ENCODE data around the gene CACNB1. TPM values are rescaled to one million over a fixed set of nuclear protein-coding genes. Genes with fewer than 3 reads are reported as not detected.

CACNB1 gene
- total RNA-seq, 2 donors from 2014 or later, result 5.4 to 5.8 TPM

DNA sequence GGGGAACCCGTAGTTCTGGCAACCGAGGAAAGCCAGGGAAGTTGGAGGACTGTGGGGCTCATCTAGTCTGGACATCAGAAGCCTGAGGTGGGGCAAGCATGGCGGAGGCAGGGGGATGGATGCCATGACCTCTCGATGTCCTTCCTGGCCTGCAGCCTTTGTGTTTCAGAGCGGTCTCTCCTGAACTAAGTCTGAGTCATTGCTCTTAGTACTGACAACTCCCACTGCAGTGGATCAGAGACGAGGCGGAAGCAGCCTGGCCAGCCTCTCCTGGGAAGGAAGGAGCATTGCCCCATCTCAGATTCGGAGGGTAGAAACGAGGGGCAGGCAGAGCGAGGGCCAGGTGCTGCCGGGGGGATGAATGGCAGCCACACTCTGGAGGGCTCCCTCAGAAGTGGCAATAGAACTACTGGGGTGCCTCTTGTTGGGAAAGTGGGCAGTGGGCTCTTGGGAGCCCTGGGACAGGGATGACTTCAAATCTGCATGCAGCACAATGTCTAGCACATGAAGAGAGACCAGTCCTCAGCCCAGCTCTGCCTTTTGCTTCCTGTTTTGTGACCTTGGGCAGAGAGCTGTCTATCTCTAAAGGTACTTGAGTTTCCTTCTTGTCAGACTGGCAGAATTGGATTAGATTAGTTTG is 31.9 kb upstream of the CACNB1 start:
- ATAC-seq, result no peak
- intact Hi-C loops (cut with DNase I), result no loop called here
- no peak for DNase-seq

DNA sequence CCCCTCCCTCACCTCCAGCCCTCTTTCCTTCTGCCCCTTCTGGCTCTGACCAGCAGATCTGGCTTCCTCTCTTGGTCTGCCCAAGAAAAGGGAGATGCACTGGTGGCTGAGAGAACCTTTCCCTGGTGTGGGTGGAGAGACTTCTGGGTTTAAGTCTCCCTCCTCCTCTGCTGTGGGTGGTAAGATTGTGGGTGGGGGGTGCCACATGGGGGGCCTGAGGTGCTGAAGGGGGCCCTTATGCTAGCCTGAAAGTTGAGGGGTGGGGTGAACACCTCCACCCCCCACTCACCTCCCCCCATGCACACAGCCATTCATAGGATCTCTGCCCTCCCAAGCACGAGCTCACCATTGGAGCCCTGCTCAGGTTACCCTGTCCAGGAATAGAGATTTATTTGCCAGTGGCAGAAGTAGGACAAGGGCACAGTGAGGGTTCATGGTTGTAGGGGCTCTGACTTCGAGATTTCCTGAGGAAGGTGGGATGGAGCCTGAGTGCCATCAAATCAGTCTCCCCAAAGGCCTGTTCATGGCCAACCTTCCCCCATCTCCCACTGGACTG is 30.0 kb upstream of the CACNB1 start:
- DNase-seq (no peak), ATAC-seq (no peak)
- intact Hi-C loops (cut with DNase I), result no loop called here

DNA sequence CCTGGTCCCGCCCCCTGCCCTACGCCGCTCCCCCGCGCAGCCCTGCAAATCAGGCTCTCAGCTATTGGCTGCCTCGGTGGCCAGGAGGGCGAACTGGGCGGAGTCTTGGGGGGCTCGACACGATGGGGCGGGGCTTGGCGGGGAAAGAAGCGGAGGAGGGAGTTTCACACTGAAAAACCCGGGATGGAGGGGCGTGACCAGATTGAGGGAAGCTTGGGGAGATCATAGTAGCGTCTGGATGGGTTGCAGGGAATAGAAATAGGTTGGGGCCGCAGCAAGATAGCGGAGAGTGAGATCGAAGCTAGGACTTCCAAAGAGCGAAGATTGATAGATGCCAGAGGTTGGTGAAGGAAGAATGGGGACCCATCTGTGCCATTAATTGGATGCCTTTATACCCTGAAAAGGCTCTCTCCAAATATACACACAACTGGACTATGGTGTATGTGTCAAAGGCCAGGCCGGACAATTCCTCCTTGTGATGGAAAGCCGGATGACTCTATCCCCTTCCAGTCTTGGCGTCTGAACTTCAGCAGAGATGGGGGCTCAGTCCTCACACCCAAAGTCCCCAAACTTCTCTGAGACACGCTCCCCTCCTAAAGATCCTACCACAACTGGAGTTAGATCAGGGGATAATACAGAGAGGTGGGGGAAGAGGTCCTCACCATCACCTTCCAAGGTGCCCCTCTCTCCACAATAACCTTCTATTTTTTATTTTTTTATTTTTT is 28.7 kb upstream of the CACNB1 start:
- intact Hi-C loops (cut with DNase I), result no loop called here
- DNase-seq (peak; percentile 82), ATAC-seq (peak; percentile 82 to 89)

DNA sequence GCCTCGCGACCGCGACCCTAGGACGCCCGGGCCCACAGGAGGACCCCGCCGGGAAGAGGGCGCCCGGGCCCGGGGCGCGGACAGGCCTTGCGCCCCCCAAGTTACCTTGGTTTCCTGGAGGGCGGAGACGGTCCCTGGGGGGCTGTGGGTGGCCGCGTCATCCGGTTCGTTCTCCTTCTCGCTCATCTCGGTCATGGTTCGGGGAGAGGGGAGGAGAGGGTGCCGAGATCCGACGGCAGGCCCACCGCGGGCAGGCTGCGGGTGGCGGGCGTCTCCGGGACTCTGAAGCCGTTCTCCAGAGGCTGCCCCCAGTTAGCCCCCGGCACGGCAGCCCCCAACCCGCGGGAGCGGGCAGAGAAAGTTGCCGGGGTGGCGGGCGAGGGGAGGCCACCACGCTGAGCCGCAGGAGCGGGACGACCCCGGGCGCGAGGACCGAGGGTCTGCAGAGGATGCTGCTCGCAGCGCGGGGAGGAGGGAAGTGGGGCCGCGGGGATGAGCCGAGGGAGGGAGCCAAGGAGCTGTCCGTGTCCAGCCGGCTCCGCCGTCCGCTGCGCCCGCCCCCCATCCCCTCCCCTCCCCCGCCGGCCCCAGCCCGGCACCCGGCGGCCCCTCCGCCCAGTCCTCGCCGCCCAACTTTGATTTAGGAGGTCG is 28.0 kb upstream of the CACNB1 start, which contains the start of gene STAC2:
Gene STAC2, minus strand, starts transcription at position 638 of the 651 bp plus-strand sequence. Its CDS starts 443 bp downstream, at position 195.
- peak; percentile 2 to 9 for ATAC-seq
- DNase-seq, result no peak
- intact Hi-C loops (cut with DNase I), result no loop called here

DNA sequence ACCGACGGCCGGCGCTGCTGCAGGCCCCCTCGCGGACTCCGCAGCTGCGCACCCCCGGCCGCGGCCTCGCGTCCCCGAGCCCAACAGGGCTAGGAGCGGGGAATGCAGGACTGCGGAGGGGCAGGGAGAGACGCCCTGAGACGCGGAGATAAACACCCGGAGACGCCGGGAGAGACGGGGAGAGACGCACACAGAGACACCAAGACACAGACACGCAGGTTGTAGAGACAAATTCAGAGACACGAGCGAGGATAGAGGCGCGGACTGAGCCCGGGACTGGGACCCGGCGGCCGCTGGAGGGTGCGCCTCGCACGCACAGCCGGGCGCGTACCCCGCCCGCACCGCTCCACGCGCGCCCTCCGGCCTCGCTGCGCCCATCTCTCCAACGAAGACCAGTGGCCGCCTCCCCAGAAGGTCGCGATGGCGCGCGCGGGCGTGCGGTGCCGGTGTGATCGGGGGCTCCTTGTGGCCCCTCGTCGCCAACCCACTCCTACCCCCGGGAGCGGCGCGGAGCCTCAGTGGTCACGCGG is 27.4 kb upstream of the CACNB1 start:
- intact Hi-C loops (cut with DNase I), result no loop called here
- DNase-seq (no peak), ATAC-seq (peak; percentile 25 to 33)

DNA sequence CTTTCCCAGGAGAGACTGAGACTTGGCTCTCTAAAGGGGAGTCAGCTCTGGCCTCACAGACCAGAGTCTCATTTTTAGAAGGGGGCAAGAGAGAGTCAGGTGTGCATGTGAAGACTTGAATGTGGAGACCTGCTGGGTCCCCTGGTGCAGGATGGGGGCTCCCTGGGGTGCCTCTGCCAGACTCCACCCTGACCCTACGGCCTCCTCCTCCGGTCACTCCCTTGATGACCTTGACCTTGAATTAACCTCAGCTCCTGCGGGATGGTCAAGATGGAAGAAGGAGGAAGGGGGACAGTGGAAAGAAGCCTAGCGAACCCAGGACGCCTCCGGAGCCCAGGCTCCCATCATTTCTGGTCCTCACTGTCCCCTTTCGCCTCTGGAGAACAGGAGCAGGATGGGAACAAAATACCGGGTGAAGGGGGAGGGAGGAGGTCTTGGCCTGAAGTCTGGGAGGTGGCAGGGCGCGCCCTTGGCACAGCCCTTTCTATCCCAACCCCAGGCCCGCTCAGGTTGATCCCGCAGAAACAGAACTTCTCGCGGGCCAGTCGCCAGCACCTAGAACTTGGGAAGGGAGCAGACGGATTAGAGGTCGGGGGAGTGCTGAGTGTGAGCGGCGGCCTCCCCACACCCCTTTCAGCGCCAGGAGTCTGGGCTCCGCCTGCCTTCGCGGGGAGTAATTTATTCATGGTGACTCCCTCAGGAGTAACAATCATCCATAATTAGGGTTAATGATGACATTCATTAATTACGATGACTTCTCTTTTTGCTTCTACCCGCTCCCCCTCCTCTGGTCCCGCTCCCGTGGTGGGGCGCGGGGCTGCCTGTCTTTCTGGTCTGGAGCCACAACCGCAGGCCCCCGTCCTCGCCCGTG is 26.7 kb upstream of the CACNB1 start:
- intact Hi-C loops (cut with DNase I), result no loop called here
- DNase-seq, result no peak
- no peak for ATAC-seq

GRCh38 chr17:39222866-39223834 is 25.7 kb upstream of the CACNB1 start:
- DNase-seq (no peak), ATAC-seq (no peak)
- intact Hi-C loops (cut with DNase I), result no loop called here

- ATAC-seq, result no peak
- intact Hi-C loops (cut with DNase I), result no loop called here
- DNase-seq, result no peak
Observed at GRCh38 chr17:39222151-39222550, 24.7 kb upstream of the CACNB1 start.

DNA sequence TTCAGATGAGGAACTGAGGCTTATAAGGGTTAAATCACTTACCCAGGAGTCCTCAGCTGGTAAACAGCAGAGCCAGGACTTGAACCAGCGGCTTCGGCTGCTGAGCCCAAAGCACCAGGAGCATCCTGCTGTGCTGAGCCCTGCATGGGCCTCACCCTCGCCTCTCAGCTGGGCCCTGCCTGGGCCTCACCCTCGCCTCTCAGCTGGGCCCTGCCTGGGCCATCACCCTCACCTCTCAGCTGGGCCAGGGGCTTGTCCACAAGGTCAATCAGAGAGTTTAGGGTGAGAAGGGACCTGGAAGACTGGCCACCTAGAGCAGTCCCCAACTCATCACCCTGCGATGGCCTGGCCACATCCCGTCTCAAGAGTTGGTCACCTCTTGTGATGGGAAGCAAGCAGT is 24.1 kb upstream of the CACNB1 start:
- no peak for ATAC-seq
- intact Hi-C loops (cut with DNase I), result no loop called here
- no peak for DNase-seq

DNA sequence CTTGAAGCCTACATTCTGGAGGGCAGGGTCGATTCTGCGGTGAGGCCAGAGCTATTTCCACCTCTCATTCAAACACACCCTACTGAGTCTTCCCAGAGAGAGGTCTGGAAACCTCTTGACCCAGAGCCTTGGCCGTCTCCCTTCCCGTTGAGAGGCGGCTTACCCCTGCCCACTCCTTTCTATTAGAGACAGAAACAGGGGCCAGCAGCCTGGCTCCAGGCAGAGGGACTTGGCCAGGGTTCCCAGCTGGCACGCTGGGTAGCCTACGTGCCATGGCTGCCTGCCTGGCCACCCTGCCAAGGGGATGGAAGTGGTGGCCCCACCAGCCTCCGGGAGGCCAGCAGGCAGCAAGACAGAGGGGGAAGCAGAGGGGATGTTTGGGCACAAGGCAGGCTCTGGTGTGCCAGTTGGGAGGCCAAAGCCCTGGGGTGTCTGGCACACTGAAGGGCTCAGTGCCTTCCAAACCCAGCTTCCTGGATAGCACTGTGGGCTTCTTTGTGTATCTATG is 22.2 kb upstream of the CACNB1 start:
- DNase-seq (no peak), ATAC-seq (peak; percentile 67 to 77)
- intact Hi-C loops (cut with DNase I), result no loop called here

DNA sequence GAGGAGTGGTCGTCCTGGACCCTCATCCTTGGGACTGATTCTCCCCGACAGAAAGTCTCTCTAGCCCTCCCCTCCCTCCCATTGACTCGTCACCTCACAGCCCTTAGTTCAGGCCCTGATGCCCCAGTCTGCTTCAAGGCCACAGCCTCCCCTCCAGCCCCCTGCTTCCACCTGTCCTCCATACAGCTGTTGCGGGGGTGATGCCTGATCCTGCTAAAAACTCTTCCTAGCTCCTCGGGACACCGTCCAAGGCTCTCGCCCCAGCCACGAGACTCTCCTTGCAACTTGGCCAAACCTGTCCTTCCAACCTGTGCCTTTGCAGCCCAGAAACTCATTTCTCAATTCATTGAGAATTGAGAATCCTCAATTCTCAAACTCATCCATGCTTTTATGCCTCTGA is 21.4 kb upstream of the CACNB1 start:
- DNase-seq (no peak), ATAC-seq (no peak)
- intact Hi-C loops (cut with DNase I), result no loop called here

DNA sequence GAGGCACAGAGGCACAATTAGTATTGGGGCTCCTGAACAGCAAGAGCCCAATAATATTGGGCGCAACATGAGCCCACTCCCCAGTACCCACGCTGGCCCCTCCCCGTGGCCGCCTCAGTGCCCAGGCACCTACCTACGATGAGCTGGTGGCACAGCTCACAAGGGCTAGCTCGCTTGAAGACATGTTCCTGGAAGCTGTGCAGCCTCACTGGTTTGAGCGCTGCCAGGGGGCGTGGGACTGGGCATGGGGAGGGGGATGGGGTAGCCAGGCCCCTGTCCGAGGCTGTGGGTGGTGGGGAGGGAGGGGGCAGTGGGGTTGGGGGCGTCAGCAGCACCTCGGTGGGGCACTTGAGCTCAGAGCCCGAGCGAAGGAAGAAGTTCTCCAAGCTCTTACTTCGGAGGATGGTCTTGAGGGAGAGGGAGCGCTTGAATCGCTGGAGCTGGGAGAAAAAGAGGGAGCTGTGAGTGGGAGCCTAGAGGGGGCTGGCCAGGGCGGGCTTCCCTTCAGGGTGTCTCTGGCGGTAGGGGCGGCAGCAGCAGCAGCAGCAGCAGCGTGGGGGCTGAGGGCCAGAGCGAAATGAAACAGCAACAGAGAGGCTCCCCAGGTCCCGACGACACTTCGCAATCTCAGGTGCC is 20.4 kb upstream of the CACNB1 start:
- no peak for ATAC-seq
- intact Hi-C loops (cut with DNase I), result no loop called here

GRCh38 chr17:39213852-39214251 is 16.4 kb upstream of the CACNB1 start:
- DNase-seq (no peak), ATAC-seq (no peak)
- intact Hi-C loops (cut with DNase I), result no loop called here

More for the DNA sequence above, 20.4 kb upstream of the CACNB1 start:
- no peak for DNase-seq

DNA sequence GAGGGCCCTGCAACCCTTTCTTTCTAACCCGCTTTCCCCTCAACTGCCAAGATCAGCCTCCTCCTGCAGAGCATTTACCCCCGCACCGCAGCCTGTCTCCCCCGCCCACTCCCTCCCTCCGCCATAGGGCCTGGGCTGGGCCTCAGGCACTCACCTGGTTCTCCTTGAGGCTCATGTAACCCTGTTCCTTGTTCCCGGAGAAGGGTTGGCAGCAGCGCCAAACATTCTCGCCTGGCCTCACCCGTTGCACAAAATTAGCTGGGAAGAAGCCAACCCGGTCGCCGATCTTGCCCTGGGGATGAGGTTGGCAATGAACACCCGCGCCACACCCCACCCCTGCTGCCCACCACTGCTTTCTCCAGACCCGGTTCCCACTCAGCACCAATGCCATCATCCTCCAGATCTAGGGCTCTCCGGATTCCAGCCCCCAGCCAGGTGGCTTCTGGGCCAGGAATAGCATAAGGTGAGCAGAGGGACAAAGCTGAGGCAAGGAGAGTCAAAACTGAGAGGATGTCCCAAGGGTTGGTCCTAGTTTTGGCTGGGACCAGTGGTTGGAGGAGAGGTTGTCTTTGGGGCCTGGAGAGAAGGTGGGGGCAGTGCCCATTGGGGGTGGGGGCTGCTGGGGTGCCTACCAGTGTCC is 15.5 kb upstream of the CACNB1 start:
- no peak for ATAC-seq
- peak; percentile 50 for DNase-seq
- intact Hi-C loops (cut with DNase I), result no loop called here

DNA sequence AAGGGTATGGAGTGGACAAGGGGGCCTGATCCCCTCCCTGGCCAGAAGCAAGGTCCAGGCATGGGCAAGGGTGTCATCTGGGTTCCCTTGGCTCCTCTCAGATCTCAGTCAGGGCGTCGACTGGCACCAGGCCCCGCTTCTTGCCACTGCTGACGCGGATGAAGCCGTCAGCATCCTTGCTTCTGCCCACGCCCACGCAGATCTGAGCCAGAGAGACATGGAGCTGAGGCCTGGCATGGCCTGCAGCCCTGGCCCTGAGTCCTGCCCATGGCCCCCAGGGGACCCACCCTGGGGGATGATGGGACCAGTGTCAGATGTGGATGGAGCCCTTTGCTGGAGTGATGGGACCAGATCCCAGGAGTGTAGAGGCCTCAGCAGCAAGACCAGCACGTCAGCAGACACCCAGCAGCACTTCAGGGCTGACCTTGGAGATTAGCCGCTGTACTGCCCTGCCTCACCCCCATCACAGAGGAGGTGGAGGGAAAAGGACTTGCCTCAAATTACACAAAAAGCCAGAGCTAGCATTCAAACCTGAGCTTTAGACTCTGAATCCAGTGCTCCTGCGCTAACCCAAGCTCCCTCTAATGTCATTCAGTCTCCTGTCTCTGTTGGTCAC is 14.8 kb upstream of the CACNB1 start:
- peak; percentile 57 for DNase-seq
- ATAC-seq, result peak; percentile 15 to 49
- intact Hi-C loops (cut with DNase I), result no loop called here

DNA sequence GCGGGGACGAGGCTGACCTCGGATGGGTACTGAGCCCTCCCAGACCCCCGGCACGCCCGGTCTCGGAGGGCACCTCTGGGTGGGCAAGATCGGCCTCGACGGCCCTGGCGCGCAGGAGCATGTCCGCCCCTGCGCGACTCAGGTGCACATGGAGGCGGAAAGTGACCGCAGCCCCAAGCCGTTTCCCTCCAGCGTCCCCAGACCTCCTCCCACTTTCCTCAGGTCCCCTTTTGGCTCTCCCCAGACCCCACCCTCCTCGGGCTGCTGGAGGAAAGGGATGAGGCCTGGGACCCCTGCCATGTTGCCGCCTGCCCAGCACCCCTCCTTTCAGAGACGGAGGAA is 12.6 kb upstream of the CACNB1 start:
- intact Hi-C loops (cut with DNase I), result no loop called here
- DNase-seq (no peak), ATAC-seq (no peak)

Measured in left cardiac atrium (tissue), 4 donors.